ENCODE measurements around the gene ACAA1.
"Not testable (repeated sequence)": the region's sequence is repeated elsewhere in the genome, so short reads cannot be mapped to it uniquely, and the experiment has no call there.

Gene ACAA1

GRCh38 chr3:38099518-38099917, 37.4 kb downstream of the ACAA1 start:
- DNase-seq, result no peak

- no peak for DNase-seq
Measured at GRCh38 chr3:38098376-38098723, 38.6 kb downstream of the ACAA1 start.

- no peak for DNase-seq
Measured at GRCh38 chr3:38097446-38098375, 39.2 kb downstream of the ACAA1 start.

GRCh38 chr3:38095669-38096483, 41.1 kb downstream of the ACAA1 start:
- no peak for DNase-seq

- DNase-seq, result no peak
Measured at GRCh38 chr3:38094999-38095398, 41.9 kb downstream of the ACAA1 start.

GRCh38 chr3:38090453-38090852, 46.5 kb downstream of the ACAA1 start:
- no peak for DNase-seq

- DNase-seq, result no peak
Measured at GRCh38 chr3:38089163-38089562, 47.8 kb downstream of the ACAA1 start.

GRCh38 chr3:38088126-38089078, 48.5 kb downstream of the ACAA1 start:
- DNase-seq, result no peak

GRCh38 chr3:38087278-38087677, 49.6 kb downstream of the ACAA1 start:
- DNase-seq, result not testable (repeated sequence)

- DNase-seq, result no peak
Measured at GRCh38 chr3:38086496-38086895, 50.4 kb downstream of the ACAA1 start.

GRCh38 chr3:38085943-38086324, 51.0 kb downstream of the ACAA1 start:
- no peak for DNase-seq

- DNase-seq, result no peak
Measured at GRCh38 chr3:38085311-38085942, 51.5 kb downstream of the ACAA1 start.

GRCh38 chr3:38084334-38085310, 52.3 kb downstream of the ACAA1 start:
- no peak for DNase-seq

- no peak for DNase-seq
Measured at GRCh38 chr3:38083871-38084333, 53.0 kb downstream of the ACAA1 start.

- not testable (repeated sequence) for DNase-seq
Measured at GRCh38 chr3:38083254-38083653, 53.7 kb downstream of the ACAA1 start.

- not testable (repeated sequence) for DNase-seq
Measured at GRCh38 chr3:38082296-38082695, 54.6 kb downstream of the ACAA1 start.

GRCh38 chr3:38077073-38077472, 59.9 kb downstream of the ACAA1 start:
- not testable (repeated sequence) for DNase-seq

All from SHP77 treated with DMSO at 0.1 percent for 48 hours (cell line).